NCI-H1105 treated with DMSO at 0.1 percent for 48 hours (cell line): ENCODE results near the gene DNAJB12.
"Not testable (repeated sequence)": the region's sequence is repeated elsewhere in the genome, so short reads cannot be mapped to it uniquely, and the experiment has no call there.

Experiments
- DNase-seq: peaks from one replicate; lab custom pipeline; 2025; lab: John Stamatoyannopoulos, UW

DNAJB12 gene

GRCh38 chr10:72353028-72353964 is 1.4 kb downstream of the DNAJB12 start:
- peak; percentile 5 for DNase-seq

GRCh38 chr10:72351479-72351878 is 3.2 kb downstream of the DNAJB12 start:
- no peak for DNase-seq

GRCh38 chr10:72349438-72349837 is 5.3 kb downstream of the DNAJB12 start:
- no peak for DNase-seq

GRCh38 chr10:72348282-72348681 is 6.4 kb downstream of the DNAJB12 start:
- no peak for DNase-seq

- not testable (repeated sequence) for DNase-seq
Observed at GRCh38 chr10:72346117-72346516, 8.6 kb downstream of the DNAJB12 start.

- no peak for DNase-seq
Observed at GRCh38 chr10:72344932-72345331, 9.8 kb downstream of the DNAJB12 start.

- DNase-seq, result no peak
Observed at GRCh38 chr10:72342911-72343310, 11.8 kb downstream of the DNAJB12 start.

- no peak for DNase-seq
Observed at GRCh38 chr10:72340510-72341261, 14.0 kb downstream of the DNAJB12 start.

GRCh38 chr10:72338180-72338579 is 16.5 kb downstream of the DNAJB12 start:
- no peak for DNase-seq

GRCh38 chr10:72337722-72338121 is 17.0 kb downstream of the DNAJB12 start:
- no peak for DNase-seq

- DNase-seq, result peak; percentile 35
Observed at GRCh38 chr10:72337039-72337629, 17.6 kb downstream of the DNAJB12 start.

GRCh38 chr10:72336259-72337038 is 18.3 kb downstream of the DNAJB12 start:
- no peak for DNase-seq

- no peak for DNase-seq
Observed at GRCh38 chr10:72335394-72336258, 19.1 kb downstream of the DNAJB12 start.

- peak; percentile 30 for DNase-seq
Observed at GRCh38 chr10:72334825-72335393, 19.8 kb downstream of the DNAJB12 start.

GRCh38 chr10:72334196-72334824 is 20.4 kb downstream of the DNAJB12 start:
- DNase-seq, result peak; percentile 90

GRCh38 chr10:72333112-72334015 is 21.4 kb downstream of the DNAJB12 start:
- no peak for DNase-seq

GRCh38 chr10:72332423-72333111 is 22.2 kb downstream of the DNAJB12 start:
- DNase-seq, result no peak
